ENCODE results near the gene FCER2.

DNA sequence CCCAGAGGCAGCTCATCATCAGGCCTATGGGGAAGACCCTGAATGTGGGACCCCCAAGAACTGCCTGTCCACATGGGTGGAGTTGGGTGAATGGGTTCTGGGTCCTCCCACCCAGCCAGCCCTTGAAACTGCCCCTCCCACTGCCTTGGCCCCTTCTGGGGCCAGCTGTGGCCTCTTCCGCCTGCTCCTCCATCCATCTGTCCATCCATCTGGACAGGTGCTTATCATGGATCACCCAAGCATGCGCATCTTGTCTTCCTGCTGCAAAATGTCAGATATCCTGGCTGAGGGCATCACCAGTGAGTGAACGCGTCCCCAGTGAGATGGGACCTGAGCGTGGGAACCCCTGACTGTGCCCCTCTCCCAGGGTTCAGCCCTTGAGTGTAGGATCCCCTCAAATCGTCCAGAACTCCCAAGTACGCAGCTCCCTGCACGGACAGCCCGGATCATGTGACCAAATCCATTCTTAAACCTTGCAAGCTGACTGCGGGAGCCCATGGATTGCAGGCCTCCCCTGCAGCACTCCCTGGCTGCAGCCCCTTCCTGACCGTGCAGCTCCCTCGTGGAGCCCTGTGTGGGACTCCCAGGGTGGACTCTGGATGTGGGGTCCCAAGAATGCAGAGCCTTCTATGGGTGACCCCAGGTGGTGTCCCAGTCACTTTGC lies 63.0 kb downstream of the FCER2 start:
- TF ChIP-seq, protein P1, sequence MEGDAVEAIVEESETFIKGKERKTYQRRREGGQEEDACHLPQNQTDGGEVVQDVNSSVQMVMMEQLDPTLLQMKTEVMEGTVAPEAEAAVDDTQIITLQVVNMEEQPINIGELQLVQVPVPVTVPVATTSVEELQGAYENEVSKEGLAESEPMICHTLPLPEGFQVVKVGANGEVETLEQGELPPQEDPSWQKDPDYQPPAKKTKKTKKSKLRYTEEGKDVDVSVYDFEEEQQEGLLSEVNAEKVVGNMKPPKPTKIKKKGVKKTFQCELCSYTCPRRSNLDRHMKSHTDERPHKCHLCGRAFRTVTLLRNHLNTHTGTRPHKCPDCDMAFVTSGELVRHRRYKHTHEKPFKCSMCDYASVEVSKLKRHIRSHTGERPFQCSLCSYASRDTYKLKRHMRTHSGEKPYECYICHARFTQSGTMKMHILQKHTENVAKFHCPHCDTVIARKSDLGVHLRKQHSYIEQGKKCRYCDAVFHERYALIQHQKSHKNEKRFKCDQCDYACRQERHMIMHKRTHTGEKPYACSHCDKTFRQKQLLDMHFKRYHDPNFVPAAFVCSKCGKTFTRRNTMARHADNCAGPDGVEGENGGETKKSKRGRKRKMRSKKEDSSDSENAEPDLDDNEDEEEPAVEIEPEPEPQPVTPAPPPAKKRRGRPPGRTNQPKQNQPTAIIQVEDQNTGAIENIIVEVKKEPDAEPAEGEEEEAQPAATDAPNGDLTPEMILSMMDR (IDR thresholded peaks at IDR 0.05), result no peak
- TF ChIP-seq ZFX (IDR thresholded peaks at IDR 0.05; ENCODE audit: borderline replicate concordance), result no peak

All from 22Rv1 (cell line).